Vagina (tissue), 2 donors: ENCODE measurements around the gene TECRL.

ENCODE experiments used
- POLR2AphosphoS5 ChIP-seq, 2 donors: sonication (generic); formaldehyde crosslinking; IDR thresholded peaks; one replicate each; pipeline ENCODE4 v1.9.0; 2017; ENCODE audit warnings: antibody characterized with exemption in 2 of 2, mild to moderate bottlenecking in 2 of 2, low read depth in 1 of 2; ENCODE audit not compliant: insufficient read depth in 1 of 2
- TF ChIP-seq, protein P1 (sequence below), 3 experiments: fragments of 450-650 bp in 2 of 3; fragments of 200-600 bp in 1 of 3; sonication (generic) in 1 of 3; IDR thresholded peaks; one replicate each; pipeline ENCODE4 v1.5.1; 2017 to 2019; ENCODE audit warnings: antibody characterized with exemption in 3 of 3, mild to moderate bottlenecking in 2 of 3, moderate library complexity in 2 of 3

DNA sequence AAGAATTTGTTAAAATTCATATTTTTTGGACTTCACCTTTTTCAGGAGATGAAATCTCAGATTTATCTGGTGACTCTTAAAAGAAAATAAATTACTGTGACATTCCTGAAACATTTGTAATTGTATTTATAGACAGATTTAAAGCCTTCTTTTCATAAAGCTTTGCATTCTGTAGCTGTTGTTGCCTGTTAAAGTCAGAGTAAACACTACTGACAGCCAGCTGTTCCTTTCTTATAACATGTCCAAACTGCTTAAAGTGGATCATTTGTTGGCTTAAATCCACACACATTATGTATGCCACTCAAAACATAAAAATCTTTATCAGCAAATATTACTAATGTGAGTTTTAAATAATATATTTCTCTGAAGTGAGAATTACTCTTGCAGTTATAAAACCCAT lies 157.5 kb downstream of the TECRL start:
- TF ChIP-seq, protein P1, sequence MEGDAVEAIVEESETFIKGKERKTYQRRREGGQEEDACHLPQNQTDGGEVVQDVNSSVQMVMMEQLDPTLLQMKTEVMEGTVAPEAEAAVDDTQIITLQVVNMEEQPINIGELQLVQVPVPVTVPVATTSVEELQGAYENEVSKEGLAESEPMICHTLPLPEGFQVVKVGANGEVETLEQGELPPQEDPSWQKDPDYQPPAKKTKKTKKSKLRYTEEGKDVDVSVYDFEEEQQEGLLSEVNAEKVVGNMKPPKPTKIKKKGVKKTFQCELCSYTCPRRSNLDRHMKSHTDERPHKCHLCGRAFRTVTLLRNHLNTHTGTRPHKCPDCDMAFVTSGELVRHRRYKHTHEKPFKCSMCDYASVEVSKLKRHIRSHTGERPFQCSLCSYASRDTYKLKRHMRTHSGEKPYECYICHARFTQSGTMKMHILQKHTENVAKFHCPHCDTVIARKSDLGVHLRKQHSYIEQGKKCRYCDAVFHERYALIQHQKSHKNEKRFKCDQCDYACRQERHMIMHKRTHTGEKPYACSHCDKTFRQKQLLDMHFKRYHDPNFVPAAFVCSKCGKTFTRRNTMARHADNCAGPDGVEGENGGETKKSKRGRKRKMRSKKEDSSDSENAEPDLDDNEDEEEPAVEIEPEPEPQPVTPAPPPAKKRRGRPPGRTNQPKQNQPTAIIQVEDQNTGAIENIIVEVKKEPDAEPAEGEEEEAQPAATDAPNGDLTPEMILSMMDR (IDR thresholded peaks at IDR 0.05) = no peak
- TF ChIP-seq POLR2AphosphoS5 (IDR thresholded peaks at IDR 0.05; ENCODE audit: insufficient read depth in 1 of 2, low read depth in 1 of 2) = no peak
